MM.1S (cell line): Measurements from ENCODE around the gene GHITM.

ENCODE experiments used
- EZH2phosphoT487 ChIP-seq: fragments of 300-600 bp; sonication (generic); IDR thresholded peaks from 2 replicates; pipeline ENCODE4 v1.6.1; 2018; ENCODE audit warnings: antibody characterized with exemption, low read length
- TF ChIP-seq, protein P1 (sequence below): fragments of 300-600 bp; sonication (generic); IDR thresholded peaks from 2 replicates; pipeline ENCODE4 v1.5.1; 2016; ENCODE audit warnings: antibody characterized with exemption, low read length, mixed read lengths

DNA sequence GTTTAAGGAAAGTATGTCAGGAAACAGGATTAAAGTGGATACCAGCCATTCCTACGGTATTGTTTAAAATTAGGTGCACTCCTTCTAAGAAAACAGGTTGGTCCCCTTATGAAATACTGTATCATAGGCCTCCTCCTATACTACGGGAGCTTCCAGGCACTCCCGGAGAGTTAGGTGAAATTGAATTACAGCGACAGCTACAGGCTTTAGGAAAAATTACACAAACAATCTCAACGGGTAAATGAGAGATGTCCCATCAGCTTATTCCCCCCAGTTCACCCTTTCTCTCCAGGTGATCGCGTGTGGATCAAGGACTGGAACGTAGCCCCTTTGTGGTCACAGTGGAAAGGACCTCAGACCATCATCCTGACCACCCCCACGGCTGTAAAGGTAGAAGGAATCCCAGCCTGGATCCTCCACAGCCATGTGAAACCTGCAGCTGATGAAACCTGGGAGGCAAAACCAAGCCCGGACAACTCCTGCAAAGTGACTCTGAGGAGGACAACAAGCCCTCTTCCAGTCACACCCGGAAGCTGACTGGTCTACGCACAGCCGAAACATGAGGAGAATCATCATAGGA is 25.1 kb upstream of the GHITM start:
- TF ChIP-seq, protein P1, sequence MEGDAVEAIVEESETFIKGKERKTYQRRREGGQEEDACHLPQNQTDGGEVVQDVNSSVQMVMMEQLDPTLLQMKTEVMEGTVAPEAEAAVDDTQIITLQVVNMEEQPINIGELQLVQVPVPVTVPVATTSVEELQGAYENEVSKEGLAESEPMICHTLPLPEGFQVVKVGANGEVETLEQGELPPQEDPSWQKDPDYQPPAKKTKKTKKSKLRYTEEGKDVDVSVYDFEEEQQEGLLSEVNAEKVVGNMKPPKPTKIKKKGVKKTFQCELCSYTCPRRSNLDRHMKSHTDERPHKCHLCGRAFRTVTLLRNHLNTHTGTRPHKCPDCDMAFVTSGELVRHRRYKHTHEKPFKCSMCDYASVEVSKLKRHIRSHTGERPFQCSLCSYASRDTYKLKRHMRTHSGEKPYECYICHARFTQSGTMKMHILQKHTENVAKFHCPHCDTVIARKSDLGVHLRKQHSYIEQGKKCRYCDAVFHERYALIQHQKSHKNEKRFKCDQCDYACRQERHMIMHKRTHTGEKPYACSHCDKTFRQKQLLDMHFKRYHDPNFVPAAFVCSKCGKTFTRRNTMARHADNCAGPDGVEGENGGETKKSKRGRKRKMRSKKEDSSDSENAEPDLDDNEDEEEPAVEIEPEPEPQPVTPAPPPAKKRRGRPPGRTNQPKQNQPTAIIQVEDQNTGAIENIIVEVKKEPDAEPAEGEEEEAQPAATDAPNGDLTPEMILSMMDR = peak; percentile 22
- TF ChIP-seq EZH2phosphoT487 = no peak
